Colonic mucosa (tissue), 4 donors: Measurements from ENCODE around the gene FBXO48. TPM values are rescaled to one million over a fixed set of nuclear protein-coding genes. Genes with fewer than 3 reads are reported as not detected.

ENCODE experiments used
- DNase-seq: peaks from one replicate; pipeline ENCODE4 v3.0.0-alpha.2; 2020
- H3K27ac ChIP-seq: fragments of 200-600 bp; one replicate; pipeline ENCODE4 v1.8.0; 2021
- H3K27me3 ChIP-seq: fragments of 200-600 bp; one replicate; pipeline ENCODE4 v1.8.0; 2021
- H3K36me3 ChIP-seq: fragments of 200-600 bp; one replicate; pipeline ENCODE4 v1.8.0; 2021
- H3K4me1 ChIP-seq: fragments of 200-600 bp; one replicate; pipeline ENCODE4 v1.8.0; 2021; ENCODE audit warnings: mild to moderate bottlenecking
- H3K4me3 ChIP-seq: fragments of 200-600 bp; one replicate; pipeline ENCODE4 v1.8.0; 2021
- H3K9ac ChIP-seq, 2 donors: one replicate each; pipeline ENCODE4 v1.7.0; 2013; ENCODE audit warnings: control low read depth in 2 of 2, low read depth in 2 of 2, low read length in 2 of 2
- H3K9me3 ChIP-seq: fragments of 200-600 bp; one replicate; pipeline ENCODE4 v1.8.0; 2021
- CTCF ChIP-seq: fragments of 200-600 bp; IDR thresholded peaks from one replicate; pipeline ENCODE4 v1.8.0; 2022; ENCODE audit warnings: antibody characterized with exemption, mild to moderate bottlenecking
- intact Hi-C: fragments of 100-400 bp; cut with DNase I; formaldehyde crosslinking; loops from one replicate; pipeline ENCODE4 v1.14.1; 2022
- total RNA-seq, 2 donors: library from RNA; stranded (reverse); fragmentation: NEBNext Ultra II Directional in 1 of 2; extraction: Animal tissue kit (Norgen Biotek cat#: 25700) in 1 of 2; gene quantifications; one replicate each; pipeline ENCODE4 v1.2.1, GENCODE V29; 2021
- donor health status: healthy.
- donor health status: DM: no; HTN: no; CAD: no.
- donor health status: DM: no; HTN: no; CAD: no.

The FBXO48 gene
- total RNA-seq, 2 donors from 2014 or later: 1.5 to 2.3 TPM

- Histone ChIP-seq H3K4me3 (no peak overlapping the region), H3K9me3 (no peaks in the 10 kb centered on the region), H3K9ac (no peak overlapping the region), H3K4me1 (no peaks in the 10 kb centered on the region), H3K27ac (no peak overlapping the region), H3K36me3 (no peaks in the 10 kb centered on the region), H3K27me3 (no peaks in the 10 kb centered on the region)
- no peak for DNase-seq
- no peak for TF ChIP-seq CTCF
- intact Hi-C loops: no loop called here
Measured at GRCh38 chr2:68415521-68415920, 51.6 kb downstream of the FBXO48 start.

- H3K36me3 ChIP-seq: no peaks in the 10 kb centered on the region
- H3K4me1 ChIP-seq: no peaks in the 10 kb centered on the region
- no peak for DNase-seq
- intact Hi-C loops: no loop called here
- no peak overlapping the region for H3K27ac ChIP-seq
- no peak overlapping the region for H3K9ac ChIP-seq
- no peak overlapping the region for H3K4me3 ChIP-seq
- no peaks in the 10 kb centered on the region for H3K27me3 ChIP-seq
- no peaks in the 10 kb centered on the region for H3K9me3 ChIP-seq
- TF ChIP-seq CTCF: no peak
Measured at GRCh38 chr2:68414876-68415275, 52.2 kb downstream of the FBXO48 start.

- no peak overlapping the region for H3K27ac ChIP-seq
- intact Hi-C loops: no loop called here
- TF ChIP-seq CTCF: no peak
- H3K4me3 ChIP-seq: no peak overlapping the region
- H3K4me1 ChIP-seq: no peaks in the 10 kb centered on the region
- no peaks in the 10 kb centered on the region for H3K27me3 ChIP-seq
- H3K36me3 ChIP-seq: no peaks in the 10 kb centered on the region
- H3K9me3 ChIP-seq: no peaks in the 10 kb centered on the region
- DNase-seq: no peak
- no peak overlapping the region for H3K9ac ChIP-seq
Measured at GRCh38 chr2:68414452-68414851, 52.6 kb downstream of the FBXO48 start.

GRCh38 chr2:68413466-68413865 is 53.6 kb downstream of the FBXO48 start:
- TF ChIP-seq CTCF: no peak
- H3K9ac ChIP-seq: no peak overlapping the region
- intact Hi-C loops: no loop called here

GRCh38 chr2:68412127-68412819 is 54.8 kb downstream of the FBXO48 start:
- no peak for TF ChIP-seq CTCF
- Histone ChIP-seq H3K9me3 (no peaks in the 10 kb centered on the region), H3K4me3 (no peak overlapping the region), H3K36me3 (no peaks in the 10 kb centered on the region), H3K27me3 (no peaks in the 10 kb centered on the region), H3K27ac (no peak overlapping the region), H3K4me1 (no peaks in the 10 kb centered on the region), H3K9ac (no peak overlapping the region)
- DNase-seq: no peak
- intact Hi-C loops: no loop called here

More at GRCh38 chr2:68413466-68413865, 53.6 kb downstream of the FBXO48 start:
- no peak for DNase-seq
- H3K27me3 ChIP-seq: no peaks in the 10 kb centered on the region
- no peaks in the 10 kb centered on the region for H3K36me3 ChIP-seq
- no peaks in the 10 kb centered on the region for H3K4me1 ChIP-seq
- no peak overlapping the region for H3K27ac ChIP-seq
- H3K9me3 ChIP-seq: no peaks in the 10 kb centered on the region
- H3K4me3 ChIP-seq: no peak overlapping the region
